Fibroblast of skin of left biceps (primary cell): ENCODE measurements around the gene CTNNA3.
"Not testable (repeated sequence)": the region's sequence is repeated elsewhere in the genome, so short reads cannot be mapped to it uniquely, and the experiment has no call there.

Experiments
- DNase-seq, 2 experiments: peaks; one replicate each; pipeline ENCODE4 v3.0.0-alpha.2; 2013; ENCODE audit warnings: low read depth in 2 of 2

CTNNA3 gene

GRCh38 chr10:67696029-67696428 is at the start of gene CTNNA3:
Gene CTNNA3, minus strand, starts transcription at chr10:67696195.
- DNase-seq: no peak

- no peak for DNase-seq
These were observed 39.4 kb upstream of the CTNNA3 start for GRCh38 chr10:67735430-67735829.

GRCh38 chr10:67733511-67733910 is 37.5 kb upstream of the CTNNA3 start:
- DNase-seq: no peak

GRCh38 chr10:67725567-67725966 is 29.6 kb upstream of the CTNNA3 start:
- no peak for DNase-seq

GRCh38 chr10:67723601-67724000 is 27.6 kb upstream of the CTNNA3 start:
- no peak for DNase-seq

GRCh38 chr10:67722113-67722512 is 26.1 kb upstream of the CTNNA3 start:
- DNase-seq: no peak

GRCh38 chr10:67716455-67716854 is 20.5 kb upstream of the CTNNA3 start:
- DNase-seq: not testable (repeated sequence)

GRCh38 chr10:67705921-67706320 is 9.9 kb upstream of the CTNNA3 start:
- DNase-seq: no peak

- DNase-seq: not testable (repeated sequence)
These were observed 3.7 kb upstream of the CTNNA3 start for GRCh38 chr10:67699613-67700270.

GRCh38 chr10:67698164-67698563 is 2.2 kb upstream of the CTNNA3 start:
- no peak for DNase-seq

- peak; percentile 6 to 11 for DNase-seq
These were observed 1.7 kb upstream of the CTNNA3 start for GRCh38 chr10:67697724-67698131.

- no peak for DNase-seq
These were observed 684 bp upstream of the CTNNA3 start for GRCh38 chr10:67696679-67697078.

- DNase-seq: no peak
These were observed 440 bp downstream of the CTNNA3 start for GRCh38 chr10:67695555-67695954.

GRCh38 chr10:67691861-67692260 is 4.1 kb downstream of the CTNNA3 start:
- DNase-seq: not testable (repeated sequence)

- DNase-seq: not testable (repeated sequence)
These were observed 5.5 kb downstream of the CTNNA3 start for GRCh38 chr10:67690540-67690939.

GRCh38 chr10:67684140-67684539 is 11.9 kb downstream of the CTNNA3 start:
- DNase-seq: not testable (repeated sequence)

GRCh38 chr10:67678335-67678974 is 17.5 kb downstream of the CTNNA3 start:
- no peak for DNase-seq

- DNase-seq: no peak
These were observed 19.7 kb downstream of the CTNNA3 start for GRCh38 chr10:67676208-67676825.

GRCh38 chr10:67670401-67670800 is 25.6 kb downstream of the CTNNA3 start:
- DNase-seq: no peak

- no peak for DNase-seq
These were observed 26.0 kb downstream of the CTNNA3 start for GRCh38 chr10:67669978-67670377.

- no peak for DNase-seq
These were observed 27.5 kb downstream of the CTNNA3 start for GRCh38 chr10:67668448-67668847.

GRCh38 chr10:67667035-67667425 is 29.0 kb downstream of the CTNNA3 start:
- DNase-seq: no peak

- no peak for DNase-seq
These were observed 29.5 kb downstream of the CTNNA3 start for GRCh38 chr10:67666416-67667034.
